ENCODE data around the gene C8A.

GRCh38 chr1:56912325-56912724 lies 57.7 kb downstream of the C8A start:
- TF ChIP-seq EZH2 (IDR thresholded peaks at IDR 0.05; ENCODE audit: low read length, missing control alignments) (no peak), CTCF (conservative IDR thresholded peaks at IDR 0.05 in 1 of 2, IDR thresholded peaks at IDR 0.05 in 1 of 2; ENCODE audit: low read depth in 1 of 2, low read length in 2 of 2) (no peak)

Data from fibroblast of lung (primary cell).